Activated CD8-positive, alpha-beta memory T cell treated with anti-CD3 and anti-CD28 coated beads for 36 hours (primary cell): ENCODE data around the gene OCA2. TPM values are rescaled to one million over a fixed set of nuclear protein-coding genes. Genes with fewer than 3 reads are reported as not detected.

Experiments used
- CTCF ChIA-PET: fragments of 350-600 bp; sonication (Branson Sonifier 250); formaldehyde crosslinking; loops from one replicate; lab custom pipeline; 2021; ENCODE audit warnings: antibody characterized with exemption; lab: Charles Lee
- POLR2A ChIA-PET: fragments of 350-600 bp; sonication (Branson Sonifier 250); formaldehyde crosslinking; loops from one replicate; lab custom pipeline; 2021; ENCODE audit warnings: antibody characterized with exemption; lab: Charles Lee
- total RNA-seq, 2 experiments: library from RNA; stranded (reverse); gene quantifications; one replicate each; pipeline ENCODE4 v1.2.3, GENCODE V29; 2021

The OCA2 gene
- total RNA-seq, 2 experiments from 2014 or later = not detected

DNA sequence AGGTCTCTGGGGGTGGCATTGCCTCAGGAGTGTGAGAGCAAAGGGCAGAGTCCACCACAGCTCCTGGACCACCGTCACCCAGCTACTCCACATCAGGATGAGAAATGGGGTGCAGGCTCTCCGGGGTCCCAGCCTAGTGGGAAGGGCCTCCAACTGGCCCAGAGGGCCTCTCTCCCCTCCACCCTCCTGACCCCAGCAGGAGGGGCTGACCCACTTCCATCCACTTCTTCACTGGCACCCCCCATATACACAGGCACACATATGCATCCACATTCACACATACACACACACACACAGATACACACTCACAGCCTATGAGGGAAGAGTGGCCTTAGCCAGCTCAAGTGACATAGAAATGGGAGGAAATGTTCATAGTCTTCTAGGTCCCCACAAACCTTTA is 286.0 kb downstream of the OCA2 start:
- CTCF ChIA-PET = no interaction called here
- POLR2A ChIA-PET = no interaction called here

DNA sequence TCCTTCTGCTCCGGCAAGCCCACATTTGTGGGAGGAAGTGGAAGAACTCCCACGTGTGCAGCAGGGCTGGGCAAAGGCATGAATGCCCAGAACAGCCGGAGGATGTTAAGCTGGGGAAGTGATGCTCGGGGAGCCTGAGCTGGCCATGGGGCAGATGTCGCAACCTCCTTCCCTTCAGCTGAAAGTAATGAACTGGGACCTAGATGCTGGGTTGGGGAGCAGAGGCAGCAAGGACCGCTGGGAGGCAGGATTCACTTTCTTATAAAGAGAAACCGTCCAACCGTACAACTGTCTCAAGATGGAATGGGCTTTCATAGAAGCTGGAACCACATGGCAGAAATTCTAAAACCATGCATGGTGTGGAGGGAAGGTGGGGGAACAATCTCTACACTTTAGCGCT is 290.9 kb downstream of the OCA2 start:
- POLR2A ChIA-PET = no interaction called here

DNA sequence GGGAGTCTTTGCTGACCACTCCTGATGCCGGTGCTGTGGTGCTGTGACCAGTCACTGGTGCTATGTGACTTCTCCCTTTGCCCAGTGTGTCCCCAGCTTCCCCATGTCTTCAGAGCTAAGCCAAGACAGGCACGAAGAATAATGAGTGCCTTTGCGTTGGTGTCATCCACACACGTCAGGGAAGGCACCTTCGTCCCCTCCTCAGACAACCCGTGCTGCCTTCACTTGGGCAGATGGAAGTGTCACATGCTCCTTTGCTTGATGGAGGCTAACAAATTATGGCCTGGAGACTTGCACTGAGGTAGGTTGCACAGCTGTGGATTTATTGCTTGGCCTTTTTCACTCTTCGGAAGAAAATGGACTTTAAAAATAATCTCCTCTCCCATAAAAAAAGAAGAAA is 291.8 kb downstream of the OCA2 start:
- POLR2A ChIA-PET = no interaction called here

More for the DNA sequence above, 290.9 kb downstream of the OCA2 start:
- CTCF ChIA-PET = no interaction called here

DNA sequence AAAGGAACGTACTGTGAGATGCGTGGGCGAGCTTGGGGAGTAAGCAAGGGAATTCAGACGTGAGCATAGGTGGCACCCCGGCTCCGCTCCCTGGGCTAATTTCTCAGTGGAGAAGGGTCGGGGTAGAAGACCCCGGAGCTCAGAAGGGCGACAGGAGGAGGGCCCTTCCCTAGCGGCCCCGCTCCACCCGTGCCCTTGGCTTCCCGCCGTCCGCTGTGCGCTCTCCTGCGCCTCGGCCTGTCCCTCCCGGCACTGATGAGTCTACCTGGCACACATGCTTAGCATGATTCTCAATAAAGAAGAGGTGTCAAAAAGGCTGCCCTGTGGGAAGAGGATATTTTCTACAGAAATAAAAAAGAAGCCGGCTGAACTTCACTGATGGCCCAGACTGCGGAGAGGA is 292.7 kb downstream of the OCA2 start:
- CTCF ChIA-PET = no interaction called here
- POLR2A ChIA-PET = no interaction called here

More for the DNA sequence above, 291.8 kb downstream of the OCA2 start:
- CTCF ChIA-PET = no interaction called here

DNA sequence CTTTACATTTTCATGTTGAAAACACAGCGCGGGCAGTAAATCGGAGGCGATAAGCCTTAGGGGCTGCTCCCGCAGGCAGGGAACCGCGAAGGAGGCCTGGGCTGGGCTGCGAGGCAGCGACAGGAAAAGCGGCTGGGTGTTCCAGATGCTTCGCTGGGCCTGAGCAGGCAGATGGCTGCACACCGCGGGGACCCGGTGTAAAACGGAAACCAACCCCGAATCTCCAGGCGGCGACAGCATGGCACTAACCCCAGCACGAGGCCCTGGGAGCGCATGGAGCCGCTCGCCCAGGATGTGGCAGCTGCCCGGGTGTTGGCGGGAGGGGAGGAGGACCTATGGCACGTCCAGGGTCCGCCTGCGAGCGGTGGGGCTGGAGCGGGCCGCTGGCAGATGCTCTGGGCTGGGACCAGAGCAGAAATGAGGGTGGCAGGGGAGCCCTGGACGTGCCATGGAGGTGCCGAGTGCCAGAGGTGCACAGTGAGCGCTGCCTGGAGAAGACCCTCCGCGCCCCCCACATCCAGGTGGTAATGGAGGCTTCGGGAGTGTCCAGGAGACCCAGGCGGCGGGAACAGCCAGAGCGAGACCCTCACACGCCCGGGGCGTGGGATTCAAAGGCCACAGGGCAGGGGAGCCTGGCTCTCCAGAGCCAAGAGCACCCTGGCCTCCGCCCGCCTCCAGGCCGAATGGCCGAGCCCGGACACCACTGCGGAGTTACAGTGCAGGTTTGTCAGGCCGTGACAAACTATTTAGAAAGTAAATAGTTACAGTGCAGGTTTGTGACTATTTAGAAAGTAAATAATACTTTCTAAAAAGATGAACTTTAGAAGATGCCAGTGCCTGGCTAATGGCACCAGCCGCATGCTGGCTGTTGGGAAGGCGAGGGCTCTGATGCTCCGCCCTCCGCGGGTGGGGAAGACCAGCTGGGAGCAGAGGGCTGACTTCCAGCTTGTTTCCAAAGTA is 293.6 kb downstream of the OCA2 start:
- ChIA-PET POLR2A (no interaction called here), CTCF (no interaction called here)

DNA sequence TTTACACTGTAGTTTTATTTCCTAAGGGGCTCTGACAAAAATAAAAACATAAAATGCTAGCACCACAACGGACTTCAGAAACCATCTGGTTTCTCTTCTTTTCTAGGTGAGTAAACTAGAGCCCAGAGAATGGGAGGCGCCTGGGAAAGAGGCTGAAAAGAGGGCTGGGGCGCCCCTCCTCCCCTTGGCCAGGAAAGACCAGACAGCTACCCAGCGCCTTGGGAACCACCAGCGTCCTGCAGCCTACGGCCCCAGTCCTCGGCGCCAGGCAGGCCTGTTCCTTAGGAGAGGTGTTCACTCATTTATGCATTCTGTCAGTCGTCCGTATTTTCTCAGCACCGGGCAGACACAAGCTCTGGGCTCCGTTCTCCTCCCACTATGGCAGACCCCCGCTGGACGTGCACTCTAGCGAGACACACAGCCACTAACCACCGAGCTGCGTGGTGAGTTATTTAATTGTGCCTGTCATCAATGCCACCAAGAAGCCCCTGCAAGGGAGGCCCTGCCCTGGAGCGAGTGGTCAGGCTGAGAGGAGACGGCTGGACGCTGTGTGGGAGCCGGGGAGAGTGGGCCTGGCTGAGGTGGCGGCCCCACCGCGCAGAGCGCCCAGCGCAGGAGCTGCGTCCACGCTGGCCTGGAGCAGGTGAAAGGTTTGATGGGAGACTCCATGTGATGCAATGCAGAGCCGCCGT is 294.4 kb downstream of the OCA2 start:
- CTCF ChIA-PET = no interaction called here
- POLR2A ChIA-PET = no interaction called here

DNA sequence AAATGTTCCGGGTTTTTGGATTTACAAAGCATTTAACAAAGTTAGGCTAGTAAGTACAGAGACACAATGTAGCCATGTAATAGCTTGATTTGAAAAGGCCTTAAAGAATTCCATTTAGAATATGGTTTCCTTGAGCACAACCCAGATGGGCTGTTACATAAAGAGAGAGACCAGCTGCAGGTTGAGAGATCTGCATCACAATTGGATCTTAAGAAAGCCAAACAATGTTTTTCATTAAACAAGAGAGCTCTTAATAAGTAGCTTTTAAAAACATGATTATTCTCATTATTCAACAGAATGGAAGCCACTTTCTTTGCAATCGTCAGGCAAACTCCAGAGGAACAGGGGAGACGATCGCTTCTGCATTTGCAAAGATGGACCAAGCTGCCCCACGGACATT is 300.3 kb downstream of the OCA2 start:
- ChIA-PET CTCF (interaction anchor here (0.7 kb wide), 1 partner anchor 1383 kb away, joined by 3 read pairs; no protein-coding TSS in a partner anchor), POLR2A (no interaction called here)

DNA sequence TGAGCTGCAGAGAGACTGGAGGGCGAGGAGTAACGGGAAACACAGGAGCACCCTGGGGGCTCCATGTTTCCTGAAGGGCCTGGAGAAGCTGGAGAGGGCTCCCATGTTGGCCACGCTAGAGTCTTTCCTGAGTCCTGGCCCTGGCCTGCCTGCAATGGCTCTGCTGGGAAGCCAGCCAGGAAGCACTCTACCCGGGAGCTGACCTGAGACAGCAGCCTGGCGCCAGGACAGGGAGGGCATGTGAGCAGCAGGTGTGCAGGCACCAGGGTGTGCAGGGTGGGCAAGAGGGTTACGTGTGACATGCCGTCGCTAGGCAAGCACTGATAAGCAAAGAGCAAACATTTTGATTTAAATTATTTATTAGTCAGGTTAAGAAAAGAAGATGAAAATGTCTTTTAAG is 301.4 kb downstream of the OCA2 start:
- POLR2A ChIA-PET = no interaction called here

DNA sequence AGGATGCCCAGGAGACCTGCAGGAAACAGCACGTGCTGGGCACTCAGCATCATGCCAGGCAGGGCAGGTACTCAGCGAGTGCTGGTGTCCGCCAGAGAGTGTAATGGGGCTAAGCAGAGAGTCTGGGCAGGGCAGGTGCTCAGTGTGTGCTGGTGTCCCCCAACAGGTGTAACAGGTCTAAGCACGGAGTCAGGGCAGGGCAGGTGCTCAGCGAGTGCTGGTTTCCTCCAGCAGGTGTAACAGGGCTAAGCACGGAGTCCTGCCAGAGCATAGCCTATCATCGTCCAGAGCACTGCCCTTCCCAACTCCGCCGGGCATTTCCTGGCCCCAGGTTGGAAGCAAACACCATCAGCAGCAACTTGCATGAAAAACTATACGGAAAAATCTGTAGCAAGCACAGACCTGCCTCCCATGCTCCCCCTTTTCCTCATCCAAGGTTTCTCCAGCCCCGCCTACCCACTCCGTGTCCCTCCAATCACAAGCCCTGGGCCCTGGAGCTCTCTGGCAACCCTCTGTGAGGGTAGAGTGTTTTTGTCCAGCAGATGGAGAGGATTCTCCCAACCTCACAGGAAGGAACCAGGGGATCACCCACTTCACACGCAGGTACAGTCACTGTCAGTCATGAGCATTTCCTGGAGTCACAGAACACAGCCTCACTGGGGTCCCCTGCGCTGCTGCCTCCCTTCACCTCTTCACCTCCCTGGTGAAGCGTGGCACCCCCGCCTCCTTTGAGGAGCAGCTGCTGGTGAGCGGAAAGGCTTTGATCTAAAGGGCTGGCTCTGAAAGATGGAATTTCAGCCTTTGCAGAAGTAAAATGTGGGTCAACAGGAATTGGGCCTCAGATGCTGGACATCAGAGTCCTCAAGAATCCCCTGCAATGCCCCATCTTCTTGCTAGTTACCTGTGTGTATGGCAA is 302.5 kb downstream of the OCA2 start:
- CTCF ChIA-PET = no interaction called here
- POLR2A ChIA-PET = no interaction called here

More for the DNA sequence above, 301.4 kb downstream of the OCA2 start:
- CTCF ChIA-PET = no interaction called here

DNA sequence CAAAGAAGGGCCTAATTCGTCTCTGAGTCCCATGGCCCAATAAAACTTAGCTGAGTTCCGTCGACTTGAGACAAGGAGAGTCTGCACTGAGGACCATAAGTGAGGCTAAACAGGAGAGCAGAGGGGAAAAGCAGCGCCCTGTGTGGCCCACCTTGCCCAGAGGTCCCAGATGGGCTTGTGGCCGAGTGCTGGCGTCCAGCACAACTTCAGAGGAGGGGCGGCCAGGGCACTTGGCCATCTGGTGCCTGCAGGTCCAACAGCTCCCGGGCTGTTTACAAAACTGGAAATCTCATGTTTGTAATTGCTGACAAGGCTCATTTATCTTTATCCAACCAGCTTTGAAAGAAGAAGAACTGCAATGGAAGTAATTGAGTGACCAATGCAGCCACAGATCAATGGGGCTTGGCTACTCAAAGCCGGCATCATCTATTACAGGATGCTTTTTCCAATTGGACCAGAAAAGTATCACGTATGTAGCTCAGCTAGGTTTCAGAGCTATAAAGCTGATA is 306.3 kb downstream of the OCA2 start:
- POLR2A ChIA-PET = no interaction called here
- CTCF ChIA-PET = no interaction called here

DNA sequence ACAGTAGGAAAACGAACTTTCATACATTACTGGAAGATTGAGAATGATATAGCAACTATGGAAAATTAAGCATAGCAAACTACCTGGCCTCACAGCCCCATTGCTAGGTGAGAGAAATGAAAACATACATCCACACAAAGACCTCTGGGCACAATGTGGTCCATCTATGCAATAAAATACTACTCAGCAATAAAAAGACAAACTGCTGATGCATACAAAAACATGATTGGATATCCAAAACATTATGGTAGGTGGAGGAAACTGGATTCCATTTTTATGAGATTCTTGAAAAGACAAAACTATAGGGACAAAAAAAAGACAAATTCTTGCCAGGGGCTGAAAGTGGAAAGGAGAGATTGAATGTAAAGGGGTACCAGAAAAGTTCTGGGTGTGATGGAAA is 308.8 kb downstream of the OCA2 start:
- ChIA-PET CTCF (no interaction called here), POLR2A (no interaction called here)

DNA sequence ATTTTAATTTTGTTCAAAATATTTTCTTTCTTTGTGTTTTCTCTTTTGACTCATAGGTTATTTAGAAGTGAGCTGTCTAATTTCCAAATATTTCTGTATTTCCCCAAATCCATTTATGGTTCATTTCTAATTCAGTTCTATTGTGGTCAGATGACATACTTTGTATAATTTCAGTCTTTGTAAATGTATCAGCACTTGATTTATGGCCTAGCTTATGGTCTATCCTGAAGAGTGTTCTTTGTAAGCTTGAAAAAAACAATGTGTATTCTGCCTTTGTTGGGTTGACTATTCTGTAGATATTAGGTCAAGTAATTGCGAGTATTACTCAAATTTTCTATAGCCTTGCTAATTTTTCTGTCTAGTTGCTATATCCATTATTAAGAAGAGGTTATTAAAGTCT is 311.2 kb downstream of the OCA2 start:
- ChIA-PET POLR2A (no interaction called here), CTCF (no interaction called here)

DNA sequence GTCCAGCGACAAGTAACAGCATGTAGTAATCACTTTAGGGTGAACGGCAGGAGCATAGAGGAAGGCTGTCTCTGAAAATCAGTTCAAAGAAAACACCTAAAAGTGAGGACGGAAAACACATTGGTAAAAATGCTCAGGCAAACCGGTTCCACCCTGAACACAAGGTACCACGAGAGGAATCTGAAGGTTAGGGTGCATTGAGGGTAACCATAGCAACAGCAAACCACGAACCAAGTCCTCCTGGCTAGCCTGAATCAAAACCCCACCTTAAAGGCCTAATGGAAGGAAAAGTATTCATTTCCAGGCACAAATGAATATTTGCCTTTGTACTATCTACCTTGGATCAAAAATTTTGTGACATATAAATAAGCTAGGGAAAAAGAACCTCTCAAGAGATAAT is 315.0 kb downstream of the OCA2 start:
- POLR2A ChIA-PET = no interaction called here
- CTCF ChIA-PET = no interaction called here

DNA sequence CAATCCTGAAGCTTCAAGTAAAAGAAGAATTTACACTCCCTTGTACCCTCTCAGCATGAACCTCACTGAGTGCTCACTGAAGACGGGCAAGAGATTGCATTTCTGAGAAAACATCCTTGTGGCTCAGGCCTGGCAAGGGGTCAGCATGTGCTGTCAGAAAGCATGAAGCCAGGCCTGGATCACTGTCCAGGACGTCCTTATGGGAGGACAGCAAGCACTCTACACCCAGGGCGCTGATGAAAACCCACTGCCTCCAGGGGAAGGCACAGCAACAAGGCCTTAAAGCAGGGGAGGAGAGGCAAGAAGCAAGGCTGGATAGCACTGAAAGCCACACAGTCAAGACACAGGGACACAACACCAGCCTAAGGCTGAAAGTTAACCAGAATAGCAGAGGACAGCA is 315.4 kb downstream of the OCA2 start:
- ChIA-PET POLR2A (no interaction called here), CTCF (no interaction called here)

DNA sequence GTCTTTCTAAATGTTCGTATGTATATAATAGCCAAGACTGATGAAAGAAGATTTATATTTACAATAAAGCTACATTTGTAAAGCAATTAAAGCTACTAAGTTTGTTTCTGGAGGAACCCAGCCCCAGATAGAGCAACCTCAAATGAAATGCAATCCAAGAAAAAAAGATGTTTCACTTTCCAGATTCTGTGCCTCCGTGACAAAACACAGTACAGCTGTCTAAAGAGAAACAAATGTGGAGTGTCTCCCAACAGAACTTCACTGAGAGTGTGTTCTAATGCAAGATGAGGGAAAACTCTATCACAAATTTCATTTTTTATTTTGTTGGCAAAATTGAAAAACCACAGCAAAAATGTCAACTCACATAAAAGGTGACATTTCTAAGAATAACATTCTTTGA is 317.0 kb downstream of the OCA2 start:
- CTCF ChIA-PET = no interaction called here
- POLR2A ChIA-PET = no interaction called here

DNA sequence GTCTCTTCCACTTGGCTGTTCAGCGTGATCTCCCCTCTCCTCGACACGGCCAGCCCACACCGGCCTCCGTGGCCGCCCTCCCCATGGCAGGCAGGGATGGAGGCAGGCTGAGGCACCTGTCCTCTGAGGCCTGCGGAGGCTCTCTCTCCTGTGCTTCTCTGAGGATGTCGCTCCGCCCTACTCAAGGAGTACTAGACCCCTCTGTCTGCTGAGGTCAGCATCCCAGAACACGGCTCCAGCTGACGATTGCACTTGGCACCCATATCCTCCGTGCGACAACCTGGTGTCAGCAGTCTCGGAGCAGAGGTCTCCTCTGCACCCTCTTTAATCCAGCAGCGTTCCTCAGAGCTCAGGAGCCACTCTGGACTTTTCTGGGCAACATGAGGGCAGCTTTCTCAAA is 322.6 kb downstream of the OCA2 start:
- ChIA-PET POLR2A (no interaction called here), CTCF (no interaction called here)

DNA sequence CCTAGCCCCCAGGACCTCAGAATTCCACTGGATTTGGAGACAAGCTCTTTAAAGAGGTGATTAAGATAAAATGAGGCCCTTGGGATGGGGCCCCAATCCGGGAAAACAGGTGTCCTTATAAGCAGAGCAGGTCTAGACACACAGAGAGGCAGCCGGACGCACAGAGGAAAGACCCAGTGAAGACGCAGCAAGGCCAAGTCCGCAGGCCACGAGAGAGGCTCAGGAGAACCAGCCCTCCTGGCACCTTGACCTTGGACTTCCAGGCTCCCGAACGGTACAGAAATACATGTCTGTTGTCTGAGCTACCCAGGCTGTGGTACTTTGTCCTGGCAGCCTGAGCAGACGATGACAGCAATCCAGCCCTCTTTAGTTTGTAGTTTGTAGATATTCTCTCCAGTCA is 324.5 kb downstream of the OCA2 start:
- ChIA-PET CTCF (no interaction called here), POLR2A (no interaction called here)

DNA sequence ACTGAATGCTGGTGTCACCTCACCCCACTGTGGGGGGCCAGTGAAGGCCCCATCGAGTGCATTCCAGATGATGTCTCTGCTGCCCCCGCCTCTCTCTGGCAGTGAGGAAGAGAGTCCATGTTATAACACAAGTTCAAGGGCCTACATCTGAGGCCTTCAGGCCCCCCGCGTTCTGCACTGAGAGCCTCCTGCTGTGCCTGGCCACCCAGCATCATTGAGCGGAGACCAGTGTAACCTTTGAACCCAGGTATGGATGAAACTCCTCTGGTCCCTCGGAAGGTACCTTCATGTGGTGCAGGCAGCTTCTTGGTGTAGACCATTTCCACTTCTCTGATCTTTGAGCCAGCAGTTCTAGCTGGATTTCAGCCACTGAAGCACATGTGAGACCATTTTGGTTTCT is 324.9 kb downstream of the OCA2 start:
- POLR2A ChIA-PET = no interaction called here
- CTCF ChIA-PET = no interaction called here

DNA sequence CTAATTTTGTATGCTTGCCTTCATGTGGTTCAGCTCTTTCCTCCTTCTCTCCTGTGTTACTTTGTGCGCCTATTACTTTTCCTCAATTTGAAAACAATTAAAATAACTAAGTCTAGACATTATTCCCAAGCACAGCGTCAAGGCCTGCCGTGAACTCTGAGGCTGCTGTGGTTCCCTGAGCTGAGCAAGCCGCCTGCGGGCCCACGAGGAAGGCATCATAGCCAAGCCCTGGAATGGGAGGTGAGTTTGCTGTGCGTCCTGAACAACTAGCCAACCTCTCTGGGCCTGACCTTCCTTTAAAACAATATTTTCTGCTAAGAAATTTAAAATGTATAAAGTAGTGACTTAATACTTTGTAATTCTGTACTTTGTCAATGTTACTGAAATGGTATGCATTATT is 327.2 kb downstream of the OCA2 start:
- ChIA-PET CTCF (no interaction called here), POLR2A (no interaction called here)
